Adrenal gland (tissue), 5 donors: ENCODE data around the gene CRTAP.

Experiments used
- POLR2A ChIP-seq, 2 donors: fragments of 450-650 bp; IDR thresholded peaks; one replicate each; pipeline ENCODE4 v1.6.1; 2017; ENCODE audit warnings: antibody characterized with exemption in 2 of 2, mild to moderate bottlenecking in 2 of 2, moderate library complexity in 1 of 2
- TF ChIP-seq, protein P1 (sequence below), 6 experiments: fragments of 450-650 bp in 4 of 6; fragments of 200-600 bp in 2 of 6; sonication (generic) in 1 of 6; IDR thresholded peaks; 1 replicate in 5 of 6; 2 replicates in 1 of 6; pipeline versions ENCODE4 v1.5.1 to v1.8.0; 2016 to 2021; ENCODE audit warnings: antibody characterized with exemption in 6 of 6, mild to moderate bottlenecking in 2 of 6, moderate library complexity in 1 of 6
- donor health status: DM: no; HTN: no; CAD: no.

DNA sequence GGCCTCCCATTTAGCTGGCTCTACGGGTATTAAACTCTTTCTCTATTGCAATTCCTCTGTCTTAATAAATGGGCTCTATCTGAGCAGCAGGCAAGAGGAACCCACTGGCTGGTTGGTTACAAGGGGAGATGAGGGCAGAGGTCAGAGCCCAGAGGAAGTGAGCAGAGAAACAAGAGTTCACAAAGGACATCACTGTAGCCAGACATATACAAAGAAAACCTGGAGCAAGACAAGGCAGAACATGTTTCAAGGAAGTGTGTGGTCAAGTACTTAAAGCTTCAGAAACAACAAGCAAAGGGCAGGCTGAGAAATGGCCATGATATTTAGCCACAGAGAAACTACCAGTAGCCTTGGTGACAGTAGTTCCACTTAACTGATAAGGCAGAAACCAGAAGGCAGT lies 80.5 kb downstream of the CRTAP start:
- TF ChIP-seq, protein P1, sequence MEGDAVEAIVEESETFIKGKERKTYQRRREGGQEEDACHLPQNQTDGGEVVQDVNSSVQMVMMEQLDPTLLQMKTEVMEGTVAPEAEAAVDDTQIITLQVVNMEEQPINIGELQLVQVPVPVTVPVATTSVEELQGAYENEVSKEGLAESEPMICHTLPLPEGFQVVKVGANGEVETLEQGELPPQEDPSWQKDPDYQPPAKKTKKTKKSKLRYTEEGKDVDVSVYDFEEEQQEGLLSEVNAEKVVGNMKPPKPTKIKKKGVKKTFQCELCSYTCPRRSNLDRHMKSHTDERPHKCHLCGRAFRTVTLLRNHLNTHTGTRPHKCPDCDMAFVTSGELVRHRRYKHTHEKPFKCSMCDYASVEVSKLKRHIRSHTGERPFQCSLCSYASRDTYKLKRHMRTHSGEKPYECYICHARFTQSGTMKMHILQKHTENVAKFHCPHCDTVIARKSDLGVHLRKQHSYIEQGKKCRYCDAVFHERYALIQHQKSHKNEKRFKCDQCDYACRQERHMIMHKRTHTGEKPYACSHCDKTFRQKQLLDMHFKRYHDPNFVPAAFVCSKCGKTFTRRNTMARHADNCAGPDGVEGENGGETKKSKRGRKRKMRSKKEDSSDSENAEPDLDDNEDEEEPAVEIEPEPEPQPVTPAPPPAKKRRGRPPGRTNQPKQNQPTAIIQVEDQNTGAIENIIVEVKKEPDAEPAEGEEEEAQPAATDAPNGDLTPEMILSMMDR (IDR thresholded peaks at IDR 0.05): no peak
- no peak for TF ChIP-seq POLR2A (IDR thresholded peaks at IDR 0.05)
